DOHH2 (cell line): ENCODE data around the gene ZIK1.
A peak's percentile ranks its signal among the peaks of the same experiment; 100 is the strongest.

Experiments
- H3F3A ChIP-seq: fragments of 200-600 bp; sonication (generic), shearing (Covaris generic); 2 replicates; pipeline ENCODE4 v1.6.0; 2016; ENCODE audit warnings: antibody characterized with exemption, mild to moderate bottlenecking; ENCODE audit not compliant: control insufficient read depth, insufficient read depth
- H3K27ac ChIP-seq: fragments of 200-600 bp; sonication (generic); 2 replicates; pipeline ENCODE4 v1.5.1; 2014; ENCODE audit warnings: low read depth, mild to moderate bottlenecking, low read length, moderate library complexity
- H3K27me3 ChIP-seq: fragments of 200-600 bp; sonication (generic); 2 replicates; pipeline ENCODE4 v1.6.1; 2014; ENCODE audit warnings: mild to moderate bottlenecking, low read length, mixed read lengths; ENCODE audit not compliant: control insufficient read depth
- H3K36me3 ChIP-seq: fragments of 200-600 bp; sonication (generic); 2 replicates; pipeline ENCODE4 v1.6.1; 2014; ENCODE audit warnings: mild to moderate bottlenecking, low read length, moderate library complexity, mixed read lengths; ENCODE audit not compliant: control insufficient read depth
- H3K4me1 ChIP-seq: fragments of 200-600 bp; sonication (generic); 2 replicates; pipeline ENCODE4 v1.6.1; 2014; ENCODE audit warnings: mild to moderate bottlenecking, low read length, mixed read lengths; ENCODE audit not compliant: control insufficient read depth
- H3K4me2 ChIP-seq: fragments of 200-600 bp; sonication (generic); 2 replicates; pipeline ENCODE4 v1.6.0; 2014; ENCODE audit warnings: mild to moderate bottlenecking, low read length, moderate library complexity
- H3K4me3 ChIP-seq: fragments of 200-600 bp; sonication (generic); 2 replicates; pipeline ENCODE4 v1.5.1; 2014; ENCODE audit warnings: mild to moderate bottlenecking, low read length, mixed read lengths
- H3K79me2 ChIP-seq: fragments of 200-600 bp; sonication (generic); 2 replicates; pipeline ENCODE4 v1.6.1; 2014; ENCODE audit warnings: mild to moderate bottlenecking, low read length, mixed read lengths; ENCODE audit not compliant: control insufficient read depth
- H3K9me2 ChIP-seq: fragments of 200-600 bp; sonication (generic); replicated peaks from 2 replicates; pipeline ENCODE4 v1.6.1; 2014; ENCODE audit warnings: mild to moderate bottlenecking, low read length, mixed read lengths; ENCODE audit not compliant: control insufficient read depth
- H3K9me3 ChIP-seq: fragments of 200-600 bp; sonication (generic); 2 replicates; pipeline ENCODE4 v1.6.1; 2014; ENCODE audit warnings: antibody characterized with exemption, low read length, mixed read lengths; ENCODE audit not compliant: control insufficient read depth, insufficient read depth
- H4K20me1 ChIP-seq: fragments of 200-600 bp; sonication (generic); 2 replicates; pipeline ENCODE4 v1.6.0; 2014; ENCODE audit warnings: low read depth, mild to moderate bottlenecking, antibody characterized with exemption, low read length, moderate library complexity; ENCODE audit not compliant: control insufficient read depth, insufficient read depth
- CTCF ChIP-seq: fragments of 200-600 bp; sonication (generic); IDR thresholded peaks from one replicate; pipeline ENCODE4 v1.5.1; 2014; ENCODE audit warnings: antibody characterized with exemption, mild to moderate bottlenecking, low read depth, low read length; ENCODE audit not compliant: poor library complexity, severe bottlenecking
- EZH2phosphoT487 ChIP-seq: fragments of 200-600 bp; sonication (generic); IDR thresholded peaks from 2 replicates; pipeline ENCODE4 v1.6.1; 2017; ENCODE audit warnings: borderline replicate concordance, mild to moderate bottlenecking, antibody characterized with exemption, low read length, moderate library complexity, mixed read lengths

The ZIK1 gene

GRCh38 chr19:57613941-57614743 lies 30.2 kb downstream of the ZIK1 start, which contains the start of gene ZNF134:
Gene ZNF134, plus strand, starts transcription at chr19:57614242. Its CDS starts 5,227 bp downstream, at chr19:57619469.
- peak within 1 kb of the TSS; percentile 85 for H3K4me2 ChIP-seq
- no peaks in the 10 kb centered on the region for H3K9me2 ChIP-seq
- TF ChIP-seq EZH2phosphoT487 (no peak), CTCF (no peak)
- H3K79me2 ChIP-seq = no peaks in the 10 kb centered on the region
- peaks cover 29% of the 10 kb centered on the region for H3K36me3 ChIP-seq
- peaks cover 60% of the 10 kb centered on the region for H3K9me3 ChIP-seq
- H4K20me1 ChIP-seq = no peaks in the 10 kb centered on the region
- no peak within 1 kb of the TSS for H3K27ac ChIP-seq
- peak within 1 kb of the TSS; percentile 92 for H3K4me3 ChIP-seq
- H3K4me1 ChIP-seq = peaks cover 14% of the 10 kb centered on the region
- H3F3A ChIP-seq = no peaks in the 10 kb centered on the region
- no peaks in the 10 kb centered on the region for H3K27me3 ChIP-seq

GRCh38 chr19:57615346-57615745 lies 31.4 kb downstream of the ZIK1 start:
- Histone ChIP-seq H4K20me1 (no peaks in the 10 kb centered on the region), H3K79me2 (no peaks in the 10 kb centered on the region), H3K4me2 (peak overlapping the region; percentile 85; the same call in 1 of the 2 replicates), H3K36me3 (peaks cover 39% of the 10 kb centered on the region), H3K27ac (no peak overlapping the region), H3K9me3 (peaks cover 63% of the 10 kb centered on the region), H3F3A (no peaks in the 10 kb centered on the region), H3K4me3 (peak overlapping the region; percentile 92; the same call in 1 of the 2 replicates), H3K27me3 (no peaks in the 10 kb centered on the region), H3K9me2 (no peaks in the 10 kb centered on the region), H3K4me1 (peaks cover 14% of the 10 kb centered on the region)
- TF ChIP-seq CTCF (no peak), EZH2phosphoT487 (no peak)

- H3K4me2 ChIP-seq = no peak overlapping the region
- H3K79me2 ChIP-seq = no peaks in the 10 kb centered on the region
- H3K9me3 ChIP-seq = peaks cover 65% of the 10 kb centered on the region
- H4K20me1 ChIP-seq = no peaks in the 10 kb centered on the region
- no peaks in the 10 kb centered on the region for H3K9me2 ChIP-seq
- H3K4me3 ChIP-seq = no peak overlapping the region
- peaks cover 39% of the 10 kb centered on the region for H3K36me3 ChIP-seq
- H3F3A ChIP-seq = no peaks in the 10 kb centered on the region
- H3K27ac ChIP-seq = no peak overlapping the region
- no peak for TF ChIP-seq EZH2phosphoT487
- no peak for TF ChIP-seq CTCF
- no peaks in the 10 kb centered on the region for H3K4me1 ChIP-seq
- no peaks in the 10 kb centered on the region for H3K27me3 ChIP-seq
Measured at GRCh38 chr19:57620673-57621348, 36.9 kb downstream of the ZIK1 start.
